Stimulated activated naive CD8-positive, alpha-beta T cell treated with anti-CD3 and anti-CD28 coated beads, Interleukin-15, Interleukin-2, amounts not matched to agents 100 ng/mL and 50 ng/mL, for 24 hours (primary cell): Measurements from ENCODE around the gene PTPRK.
A peak's percentile ranks its signal among the peaks of the same experiment; 100 is the strongest.

Source experiments
- H3K27ac Mint-ChIP-seq: one replicate; pipeline ENCODE4 v1.8.0; 2021; ENCODE audit warnings: mild to moderate bottlenecking, mixed read lengths
- H3K27me3 Mint-ChIP-seq: one replicate; pipeline ENCODE4 v1.8.0; 2021; ENCODE audit warnings: mixed read lengths
- H3K36me3 Mint-ChIP-seq: one replicate; pipeline ENCODE4 v1.8.0; 2021; ENCODE audit warnings: low read depth, mixed read lengths
- H3K4me1 Mint-ChIP-seq: one replicate; pipeline ENCODE4 v1.8.0; 2021; ENCODE audit warnings: low read depth, mixed read lengths
- H3K4me3 Mint-ChIP-seq: one replicate; pipeline ENCODE4 v1.8.0; 2021; ENCODE audit warnings: mild to moderate bottlenecking, mixed read lengths
- H3K9me3 Mint-ChIP-seq: one replicate; pipeline ENCODE4 v1.8.0; 2021; ENCODE audit warnings: mixed read lengths

The PTPRK gene

GRCh38 chr6:128277379-128277778, 243.0 kb downstream of the PTPRK start:
- Mint-ChIP-seq H3K4me3 (no peak overlapping the region), H3K27ac (no peak overlapping the region), H3K27me3 (no peaks in the 10 kb centered on the region), H3K4me1 (peaks cover 7% of the 10 kb centered on the region), H3K9me3 (no peaks in the 10 kb centered on the region), H3K36me3 (no peaks in the 10 kb centered on the region)

- H3K36me3 Mint-ChIP-seq, result no peaks in the 10 kb centered on the region
- H3K4me1 Mint-ChIP-seq, result peaks cover 7% of the 10 kb centered on the region
- no peaks in the 10 kb centered on the region for H3K9me3 Mint-ChIP-seq
- H3K27me3 Mint-ChIP-seq, result no peaks in the 10 kb centered on the region
- no peak overlapping the region for H3K4me3 Mint-ChIP-seq
- H3K27ac Mint-ChIP-seq, result no peak overlapping the region
Measured at GRCh38 chr6:128276311-128276710, 244.1 kb downstream of the PTPRK start.

GRCh38 chr6:128275681-128276080, 244.7 kb downstream of the PTPRK start:
- Mint-ChIP-seq H3K27me3 (no peaks in the 10 kb centered on the region), H3K9me3 (no peaks in the 10 kb centered on the region), H3K4me3 (no peak overlapping the region), H3K27ac (no peak overlapping the region), H3K36me3 (no peaks in the 10 kb centered on the region), H3K4me1 (peaks cover 7% of the 10 kb centered on the region)

GRCh38 chr6:128275030-128275429, 245.4 kb downstream of the PTPRK start:
- Mint-ChIP-seq H3K27me3 (no peaks in the 10 kb centered on the region), H3K27ac (no peak overlapping the region), H3K4me3 (no peak overlapping the region)

GRCh38 chr6:128271527-128271926, 248.9 kb downstream of the PTPRK start:
- H3K27ac Mint-ChIP-seq, result no peak overlapping the region
- no peaks in the 10 kb centered on the region for H3K9me3 Mint-ChIP-seq
- no peaks in the 10 kb centered on the region for H3K27me3 Mint-ChIP-seq
- peaks cover 7% of the 10 kb centered on the region for H3K4me1 Mint-ChIP-seq
- H3K36me3 Mint-ChIP-seq, result no peaks in the 10 kb centered on the region
- H3K4me3 Mint-ChIP-seq, result no peak overlapping the region

More at GRCh38 chr6:128275030-128275429, 245.4 kb downstream of the PTPRK start:
- Mint-ChIP-seq H3K9me3 (no peaks in the 10 kb centered on the region), H3K4me1 (peaks cover 7% of the 10 kb centered on the region), H3K36me3 (no peaks in the 10 kb centered on the region)

- Mint-ChIP-seq H3K9me3 (no peaks in the 10 kb centered on the region), H3K27me3 (no peaks in the 10 kb centered on the region), H3K27ac (no peak overlapping the region), H3K4me1 (peaks cover 7% of the 10 kb centered on the region), H3K4me3 (no peak overlapping the region), H3K36me3 (no peaks in the 10 kb centered on the region)
Measured at GRCh38 chr6:128271011-128271410, 249.4 kb downstream of the PTPRK start.

- no peaks in the 10 kb centered on the region for H3K27me3 Mint-ChIP-seq
- H3K36me3 Mint-ChIP-seq, result peaks cover 12% of the 10 kb centered on the region
- no peaks in the 10 kb centered on the region for H3K4me1 Mint-ChIP-seq
- H3K27ac Mint-ChIP-seq, result no peak overlapping the region
- peaks cover 15% of the 10 kb centered on the region for H3K9me3 Mint-ChIP-seq
- H3K4me3 Mint-ChIP-seq, result no peak overlapping the region
Measured at GRCh38 chr6:128266946-128267345, 253.5 kb downstream of the PTPRK start.

GRCh38 chr6:128265706-128266105, 254.7 kb downstream of the PTPRK start:
- H3K27ac Mint-ChIP-seq, result no peak overlapping the region
- H3K4me3 Mint-ChIP-seq, result no peak overlapping the region
- H3K36me3 Mint-ChIP-seq, result peaks cover 12% of the 10 kb centered on the region

GRCh38 chr6:128259730-128260685, 260.4 kb downstream of the PTPRK start:
- peak overlapping the region; percentile 78 for H3K4me3 Mint-ChIP-seq
- no peaks in the 10 kb centered on the region for H3K27me3 Mint-ChIP-seq
- peaks cover 12% of the 10 kb centered on the region for H3K36me3 Mint-ChIP-seq
- H3K9me3 Mint-ChIP-seq, result peaks cover 15% of the 10 kb centered on the region
- H3K4me1 Mint-ChIP-seq, result peaks cover 28% of the 10 kb centered on the region
- H3K27ac Mint-ChIP-seq, result no peak overlapping the region

More at GRCh38 chr6:128265706-128266105, 254.7 kb downstream of the PTPRK start:
- H3K4me1 Mint-ChIP-seq, result peaks cover 4% of the 10 kb centered on the region
- no peaks in the 10 kb centered on the region for H3K27me3 Mint-ChIP-seq
- H3K9me3 Mint-ChIP-seq, result peaks cover 15% of the 10 kb centered on the region

GRCh38 chr6:128259029-128259724, 261.2 kb downstream of the PTPRK start:
- Mint-ChIP-seq H3K4me1 (peaks cover 28% of the 10 kb centered on the region), H3K9me3 (peaks cover 10% of the 10 kb centered on the region), H3K36me3 (peaks cover 7% of the 10 kb centered on the region), H3K27me3 (no peaks in the 10 kb centered on the region), H3K4me3 (peak overlapping the region; percentile 78), H3K27ac (peak overlapping the region; percentile 70)

- H3K4me3 Mint-ChIP-seq, result no peak overlapping the region
- H3K4me1 Mint-ChIP-seq, result peaks cover 52% of the 10 kb centered on the region
- H3K9me3 Mint-ChIP-seq, result no peaks in the 10 kb centered on the region
- no peaks in the 10 kb centered on the region for H3K27me3 Mint-ChIP-seq
- H3K36me3 Mint-ChIP-seq, result no peaks in the 10 kb centered on the region
- H3K27ac Mint-ChIP-seq, result no peak overlapping the region
Measured at GRCh38 chr6:128256095-128256494, 264.3 kb downstream of the PTPRK start.

GRCh38 chr6:128252341-128253176, 267.8 kb downstream of the PTPRK start:
- peak overlapping the region; percentile 46 for H3K27ac Mint-ChIP-seq
- H3K4me3 Mint-ChIP-seq, result no peak overlapping the region
- no peaks in the 10 kb centered on the region for H3K36me3 Mint-ChIP-seq
- no peaks in the 10 kb centered on the region for H3K27me3 Mint-ChIP-seq
- H3K4me1 Mint-ChIP-seq, result peaks cover 25% of the 10 kb centered on the region
- H3K9me3 Mint-ChIP-seq, result peaks cover 4% of the 10 kb centered on the region

- Mint-ChIP-seq H3K36me3 (no peaks in the 10 kb centered on the region), H3K4me3 (no peak overlapping the region), H3K27me3 (no peaks in the 10 kb centered on the region), H3K27ac (no peak overlapping the region), H3K9me3 (peaks cover 4% of the 10 kb centered on the region), H3K4me1 (peaks cover 25% of the 10 kb centered on the region)
Measured at GRCh38 chr6:128251445-128252340, 268.7 kb downstream of the PTPRK start.
